ENCODE data around the gene SAPCD2.
A peak's percentile ranks its signal among the peaks of the same experiment; 100 is the strongest.
"Not testable (repeated sequence)": the region's sequence is repeated elsewhere in the genome, so short reads cannot be mapped to it uniquely, and the experiment has no call there.

The SAPCD2 gene

DNA sequence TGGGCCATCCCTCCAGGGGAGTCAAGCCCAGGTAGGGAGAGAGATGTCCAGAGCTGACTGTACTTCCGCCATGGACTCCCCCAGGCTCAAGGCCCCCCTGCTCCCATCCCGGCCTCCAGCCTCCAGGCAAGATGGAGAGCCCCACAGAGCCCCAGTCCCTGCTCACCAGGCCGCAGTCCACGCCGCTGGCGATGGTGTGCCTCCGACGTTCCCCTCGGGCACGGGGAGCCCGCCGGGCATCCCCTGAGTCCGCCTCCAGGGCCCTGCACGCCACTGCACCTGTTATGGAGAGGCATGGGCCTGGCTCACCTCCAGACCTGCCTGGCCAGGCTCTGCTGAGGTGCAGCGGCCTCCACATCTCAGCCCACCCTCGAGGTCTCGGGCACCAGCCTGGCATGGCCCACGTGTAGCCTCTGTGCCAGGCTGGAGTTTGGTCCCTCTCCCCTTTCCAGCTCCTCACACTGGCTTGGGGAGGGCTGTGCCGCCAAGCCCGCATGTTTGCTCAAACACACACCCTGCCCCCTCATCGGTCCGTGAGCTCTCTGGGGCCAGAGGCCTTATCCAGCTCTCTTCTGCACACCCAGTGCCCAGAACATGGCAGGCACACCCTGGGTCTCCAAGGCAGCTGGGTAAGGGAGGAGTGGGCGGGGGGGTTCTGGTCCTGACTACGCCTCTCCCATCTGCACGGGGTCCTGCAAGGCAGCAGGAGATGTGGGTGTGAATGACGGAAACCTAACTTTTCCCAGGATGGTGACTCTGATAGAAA, 4.1 kb downstream of the SAPCD2 start:
- no peak overlapping the region for H3K27ac ChIP-seq
- TF ChIP-seq, protein P1, sequence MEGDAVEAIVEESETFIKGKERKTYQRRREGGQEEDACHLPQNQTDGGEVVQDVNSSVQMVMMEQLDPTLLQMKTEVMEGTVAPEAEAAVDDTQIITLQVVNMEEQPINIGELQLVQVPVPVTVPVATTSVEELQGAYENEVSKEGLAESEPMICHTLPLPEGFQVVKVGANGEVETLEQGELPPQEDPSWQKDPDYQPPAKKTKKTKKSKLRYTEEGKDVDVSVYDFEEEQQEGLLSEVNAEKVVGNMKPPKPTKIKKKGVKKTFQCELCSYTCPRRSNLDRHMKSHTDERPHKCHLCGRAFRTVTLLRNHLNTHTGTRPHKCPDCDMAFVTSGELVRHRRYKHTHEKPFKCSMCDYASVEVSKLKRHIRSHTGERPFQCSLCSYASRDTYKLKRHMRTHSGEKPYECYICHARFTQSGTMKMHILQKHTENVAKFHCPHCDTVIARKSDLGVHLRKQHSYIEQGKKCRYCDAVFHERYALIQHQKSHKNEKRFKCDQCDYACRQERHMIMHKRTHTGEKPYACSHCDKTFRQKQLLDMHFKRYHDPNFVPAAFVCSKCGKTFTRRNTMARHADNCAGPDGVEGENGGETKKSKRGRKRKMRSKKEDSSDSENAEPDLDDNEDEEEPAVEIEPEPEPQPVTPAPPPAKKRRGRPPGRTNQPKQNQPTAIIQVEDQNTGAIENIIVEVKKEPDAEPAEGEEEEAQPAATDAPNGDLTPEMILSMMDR (IDR thresholded peaks at IDR 0.05) = no peak
- no peak overlapping the region for H3K4me3 ChIP-seq
- no peak for DNase-seq (ENCODE audit: low spot score)

DNA sequence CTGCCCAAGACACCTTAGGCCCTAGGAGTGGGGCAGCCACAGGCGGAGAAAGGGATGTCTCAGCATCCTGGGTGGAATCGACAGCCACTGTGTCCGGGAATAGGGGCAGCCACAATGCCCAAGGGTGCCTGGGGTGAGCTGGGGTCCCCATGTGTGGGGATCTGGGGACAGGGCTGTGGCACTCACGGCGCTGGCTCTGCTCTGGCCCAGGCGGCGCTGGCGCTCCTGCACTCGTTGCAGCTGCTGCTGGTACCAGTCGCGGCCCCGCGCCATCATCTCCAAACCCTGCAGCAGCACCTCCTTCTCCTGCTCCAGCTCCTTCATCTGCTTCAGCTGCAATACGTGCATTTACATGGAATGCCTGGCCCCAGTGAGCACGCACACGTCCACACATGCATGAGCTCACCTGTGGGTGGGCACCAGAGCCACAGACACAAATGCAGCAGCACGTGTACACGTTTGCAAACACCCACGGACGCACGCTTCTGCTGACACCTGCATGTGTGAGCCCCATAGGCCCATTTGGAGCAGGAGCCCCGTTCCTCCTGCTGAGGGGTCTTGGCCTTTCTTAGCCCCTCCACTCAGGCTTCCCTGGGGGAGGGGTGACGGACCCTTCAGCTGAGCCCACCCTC, 4.9 kb downstream of the SAPCD2 start:
- no peak for DNase-seq (ENCODE audit: low spot score)
- H3K4me3 ChIP-seq = no peak overlapping the region
- TF ChIP-seq, protein P1 (IDR thresholded peaks at IDR 0.05) = no peak
- no peak overlapping the region for H3K27ac ChIP-seq

DNA sequence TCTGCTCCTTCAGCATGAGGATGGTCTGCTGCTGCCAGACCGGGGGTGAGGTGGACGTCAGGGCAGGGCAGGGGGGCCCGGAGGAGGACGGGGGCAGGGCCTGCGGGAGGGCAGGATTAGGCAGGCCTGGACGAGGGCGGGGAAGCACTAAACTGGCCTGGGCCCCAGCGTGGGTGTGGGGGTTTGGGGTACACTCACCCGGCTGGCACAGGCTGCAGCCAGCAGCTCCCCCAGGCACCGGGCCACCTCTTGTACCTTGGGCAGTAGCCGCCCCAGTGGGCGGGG, 5.5 kb downstream of the SAPCD2 start:
- H3K4me3 ChIP-seq = no peak overlapping the region
- DNase-seq (ENCODE audit: low spot score) = no peak
- TF ChIP-seq, protein P1 (IDR thresholded peaks at IDR 0.05) = no peak
- no peak overlapping the region for H3K27ac ChIP-seq

DNA sequence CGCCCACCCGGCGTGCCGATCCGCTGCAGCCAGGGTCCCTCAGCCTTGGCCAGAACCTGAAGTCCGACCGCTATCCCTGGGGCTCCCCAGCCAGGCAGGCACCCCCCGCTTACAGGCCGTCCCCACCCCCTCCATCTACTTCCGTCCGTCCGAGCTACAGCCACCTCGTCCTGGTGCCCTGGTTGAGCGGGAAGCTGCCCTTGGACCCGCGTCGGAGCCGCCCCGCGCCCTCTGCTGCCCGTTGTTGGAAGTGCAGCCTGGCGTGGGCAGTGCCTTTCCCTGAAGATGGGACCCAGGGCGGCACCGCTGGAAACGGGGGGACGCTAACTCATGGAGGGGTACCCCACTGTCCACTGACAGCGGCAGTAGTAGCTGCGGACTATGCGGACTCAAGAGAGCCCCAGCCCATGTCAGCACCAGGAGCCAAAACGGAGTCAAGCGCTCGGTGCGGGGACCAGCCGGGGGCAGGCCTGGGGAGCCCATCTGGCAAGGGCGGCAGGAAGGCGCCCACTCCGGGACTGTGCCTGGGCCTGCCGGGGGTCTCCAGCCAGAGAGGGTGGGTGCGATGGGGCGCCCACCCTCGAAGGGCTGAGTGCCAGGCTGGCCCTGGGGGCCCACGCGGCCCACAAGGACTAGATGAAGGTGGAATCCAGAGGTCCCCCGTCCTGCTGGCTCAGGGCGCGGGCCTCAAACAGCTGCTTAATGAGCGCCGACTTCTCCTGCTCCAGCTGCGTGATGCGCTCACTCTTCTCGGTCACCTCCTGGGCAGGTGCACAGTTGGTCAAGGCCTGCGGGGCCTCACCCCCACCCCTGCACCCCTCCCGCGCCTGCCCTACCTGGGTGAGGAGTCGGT, 6.1 kb downstream of the SAPCD2 start:
- TF ChIP-seq, protein P1 (IDR thresholded peaks at IDR 0.05) = peak; percentile 94
- H3K27ac ChIP-seq = no peak overlapping the region
- no peak for DNase-seq (ENCODE audit: low spot score)
- no peak overlapping the region for H3K4me3 ChIP-seq

DNA sequence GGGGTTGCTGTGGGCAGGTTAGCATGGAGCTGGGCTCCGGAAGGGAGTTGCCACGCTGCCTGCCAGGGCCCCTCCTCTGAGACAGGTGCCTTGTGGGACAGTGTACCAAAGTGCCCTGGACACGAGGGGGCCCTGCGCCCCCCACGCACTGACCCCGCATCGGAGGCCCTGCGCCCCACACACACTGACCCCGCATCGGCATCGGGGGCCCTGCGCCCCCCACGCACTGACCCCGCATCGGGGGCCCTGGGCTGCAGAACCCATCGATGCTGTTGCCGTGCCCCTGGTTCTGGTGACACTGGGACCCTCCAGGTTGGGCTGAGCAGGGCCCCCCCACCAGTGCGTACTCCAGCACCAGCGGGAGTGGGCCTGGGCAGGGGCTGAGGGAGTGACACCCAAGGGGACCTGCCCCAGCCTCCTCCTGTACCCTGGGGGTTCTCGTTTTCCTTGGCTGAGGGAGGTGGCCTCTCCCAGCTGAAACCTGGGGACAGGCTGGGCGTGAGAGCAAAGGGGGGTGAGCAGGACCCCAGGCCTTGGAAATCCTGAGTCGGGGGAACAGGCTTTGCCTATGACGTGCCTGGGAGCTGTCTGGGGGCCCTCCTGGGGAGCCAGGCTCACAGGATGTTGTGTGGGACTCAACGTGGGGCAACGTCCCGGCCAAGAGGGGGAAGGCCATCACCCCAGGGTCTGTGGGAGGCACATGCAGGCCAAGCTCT, 6.9 kb downstream of the SAPCD2 start:
- H3K4me3 ChIP-seq = no peak overlapping the region
- no peak for DNase-seq (ENCODE audit: low spot score)
- H3K27ac ChIP-seq = no peak overlapping the region
- TF ChIP-seq, protein P1 (IDR thresholded peaks at IDR 0.05) = no peak

DNA sequence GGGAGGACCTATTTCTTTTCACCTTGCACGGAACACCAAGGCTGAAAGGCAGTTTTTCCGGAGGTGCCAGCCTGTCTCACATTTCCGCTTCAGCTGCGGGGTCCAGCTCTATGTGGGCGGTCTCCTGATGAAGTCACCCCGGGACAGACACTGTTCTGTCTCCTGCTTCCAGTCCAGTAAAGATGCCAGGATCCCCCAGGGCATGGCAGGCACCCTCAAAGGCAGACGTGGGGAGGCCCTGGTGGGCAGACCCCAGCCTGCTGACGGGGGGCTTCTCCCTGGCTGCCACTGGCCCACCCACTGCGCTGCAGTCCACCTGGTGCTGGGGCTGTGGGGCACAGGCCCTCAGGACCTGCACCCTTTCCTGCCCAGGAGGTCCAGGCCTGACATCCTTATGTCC, 7.6 kb downstream of the SAPCD2 start:
- H3K27ac ChIP-seq; H3K4me3 ChIP-seq; DNase-seq (ENCODE audit: low spot score): not testable (repeated sequence)

DNA sequence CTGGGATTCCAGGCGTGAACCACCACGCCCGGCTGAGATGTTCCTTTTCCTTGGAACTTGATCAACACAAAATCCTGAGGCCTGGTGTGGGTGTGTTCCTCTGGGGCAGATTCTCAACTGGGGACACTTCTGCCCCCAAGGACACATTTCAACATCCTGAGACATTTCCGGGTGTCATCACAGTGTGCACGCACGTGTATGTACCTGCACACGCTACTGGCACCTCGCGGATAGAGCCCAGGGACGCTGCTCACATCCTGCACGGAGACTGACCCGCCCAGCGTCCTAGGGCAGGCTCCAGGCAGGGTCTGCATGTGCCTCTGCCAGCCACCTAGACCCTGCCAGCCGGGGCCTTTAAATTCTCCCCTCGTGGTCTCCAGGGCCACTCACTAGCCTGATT, 8.0 kb downstream of the SAPCD2 start:
- Histone ChIP-seq H3K4me3 (no peak overlapping the region), H3K27ac (no peak overlapping the region)
- TF ChIP-seq, protein P1 (IDR thresholded peaks at IDR 0.05) = no peak
- no peak for DNase-seq (ENCODE audit: low spot score)
